Esophagus muscularis mucosa (tissue), 4 donors: ENCODE data around the gene PTTG1IP. TPM values are rescaled to one million over a fixed set of nuclear protein-coding genes. Genes with fewer than 3 reads are reported as not detected.

Experiments used
- DNase-seq: peaks from one replicate; pipeline ENCODE4 v3.0.0-alpha.2; 2017; ENCODE audit errors: extremely low spot score
- H3K27ac ChIP-seq, 4 donors: fragments of 200-600 bp; sonication (generic); replicated peaks in 1 of 4; 1 replicate in 3 of 4; 2 replicates in 1 of 4; pipeline ENCODE4 v1.5.1; 2016 to 2019; ENCODE audit warnings: mild to moderate bottlenecking in 1 of 4
- H3K27me3 ChIP-seq, 4 donors: fragments of 200-600 bp; sonication (generic); one replicate each; pipeline versions ENCODE4 v1.5.1 to v1.6.0; 2016 to 2019
- H3K36me3 ChIP-seq, 4 donors: fragments of 200-600 bp; sonication (generic); one replicate each; pipeline ENCODE4 v1.5.1; 2016 to 2019
- H3K4me1 ChIP-seq, 4 donors: fragments of 200-600 bp; sonication (generic); one replicate each; pipeline ENCODE4 v1.5.1; 2016 to 2019
- H3K4me3 ChIP-seq, 4 donors: fragments of 200-600 bp; sonication (generic); 1 replicate in 2 of 4; 2 replicates in 2 of 4; pipeline ENCODE4 v1.5.1; 2016 to 2019; ENCODE audit warnings: mild to moderate bottlenecking in 4 of 4, moderate library complexity in 1 of 4
- H3K9me3 ChIP-seq, 4 donors: fragments of 200-600 bp; sonication (generic); 1 replicate in 3 of 4; 2 replicates in 1 of 4; pipeline ENCODE4 v1.5.1; 2016 to 2019
- EP300 ChIP-seq: sonication (generic); formaldehyde crosslinking; IDR thresholded peaks from one replicate; pipeline ENCODE4 v1.6.1; 2017; ENCODE audit warnings: antibody characterized with exemption
- POLR2A ChIP-seq: fragments of 450-650 bp; IDR thresholded peaks from one replicate; pipeline ENCODE4 v1.6.1; 2017; ENCODE audit warnings: antibody characterized with exemption, moderate library complexity, mild to moderate bottlenecking, low read depth
- POLR2AphosphoS5 ChIP-seq, 2 donors: sonication (generic); formaldehyde crosslinking; IDR thresholded peaks; one replicate each; pipeline ENCODE4 v1.6.1; 2017; ENCODE audit warnings: antibody characterized with exemption in 2 of 2
- WGBS: methylation state at CpG from one replicate; pipeline ENCODE4 v1.1.5; 2018; 5-methylcytosine and 5-hydroxymethylcytosine counted together
- intact Hi-C: fragments of 100-400 bp; cut with DNase I; formaldehyde crosslinking; loops from one replicate; pipeline ENCODE4 v1.15.1; 2023
- total RNA-seq, 4 donors: library from RNA; depleted of rRNA; stranded (reverse); fragments of >200 nt; gene quantifications; one replicate each; pipeline versions ENCODE4 v1.1.0 to v1.2.1, GENCODE V29; 2016
- TF ChIP-seq, protein P1 (sequence below), 3 experiments: fragments of 200-600 bp in 2 of 3; fragments of 450-650 bp in 1 of 3; sonication (generic) in 2 of 3; IDR thresholded peaks; one replicate each; pipeline ENCODE4 v1.5.1; 2017 to 2019; ENCODE audit warnings: antibody characterized with exemption in 3 of 3, mild to moderate bottlenecking in 2 of 3, moderate library complexity in 1 of 3

The PTTG1IP gene
- total RNA-seq, 4 donors from 2014 or later: 222 to 382 (median 302) TPM

GRCh38 chr21:44817506-44817880 is 56.0 kb downstream of the PTTG1IP start:
- peak; percentile 95 for DNase-seq
- Histone ChIP-seq H3K9me3 (peaks cover 0 to 38% (median 18%) of the 10 kb centered on the region in 4 donors), H3K27ac (peak overlapping the region; percentile 85 to 93 (median 90)), H3K36me3 (peaks cover 0 to 21% (median 14%) of the 10 kb centered on the region in 4 donors), H3K4me1 (peaks cover 24 to 46% (median 39%) of the 10 kb centered on the region in 4 donors), H3K27me3 (no peaks in the 10 kb centered on the region), H3K4me3 (peak overlapping the region; percentile 73 to 92 (median 85))
- WGBS: no CpG with 5 or more reads among the region's 43 CpGs
- intact Hi-C loops: loop anchor here (5.0 kb wide), 2 partner anchors 55 to 115 kb away; partner anchors contain the start of gene PTTG1IP
- TF ChIP-seq EP300 (no peak), POLR2A (no peak), POLR2AphosphoS5 (IDR thresholded peaks at IDR 0.05) (no peak)
- TF ChIP-seq, protein P1, sequence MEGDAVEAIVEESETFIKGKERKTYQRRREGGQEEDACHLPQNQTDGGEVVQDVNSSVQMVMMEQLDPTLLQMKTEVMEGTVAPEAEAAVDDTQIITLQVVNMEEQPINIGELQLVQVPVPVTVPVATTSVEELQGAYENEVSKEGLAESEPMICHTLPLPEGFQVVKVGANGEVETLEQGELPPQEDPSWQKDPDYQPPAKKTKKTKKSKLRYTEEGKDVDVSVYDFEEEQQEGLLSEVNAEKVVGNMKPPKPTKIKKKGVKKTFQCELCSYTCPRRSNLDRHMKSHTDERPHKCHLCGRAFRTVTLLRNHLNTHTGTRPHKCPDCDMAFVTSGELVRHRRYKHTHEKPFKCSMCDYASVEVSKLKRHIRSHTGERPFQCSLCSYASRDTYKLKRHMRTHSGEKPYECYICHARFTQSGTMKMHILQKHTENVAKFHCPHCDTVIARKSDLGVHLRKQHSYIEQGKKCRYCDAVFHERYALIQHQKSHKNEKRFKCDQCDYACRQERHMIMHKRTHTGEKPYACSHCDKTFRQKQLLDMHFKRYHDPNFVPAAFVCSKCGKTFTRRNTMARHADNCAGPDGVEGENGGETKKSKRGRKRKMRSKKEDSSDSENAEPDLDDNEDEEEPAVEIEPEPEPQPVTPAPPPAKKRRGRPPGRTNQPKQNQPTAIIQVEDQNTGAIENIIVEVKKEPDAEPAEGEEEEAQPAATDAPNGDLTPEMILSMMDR (IDR thresholded peaks at IDR 0.05): no peak

DNA sequence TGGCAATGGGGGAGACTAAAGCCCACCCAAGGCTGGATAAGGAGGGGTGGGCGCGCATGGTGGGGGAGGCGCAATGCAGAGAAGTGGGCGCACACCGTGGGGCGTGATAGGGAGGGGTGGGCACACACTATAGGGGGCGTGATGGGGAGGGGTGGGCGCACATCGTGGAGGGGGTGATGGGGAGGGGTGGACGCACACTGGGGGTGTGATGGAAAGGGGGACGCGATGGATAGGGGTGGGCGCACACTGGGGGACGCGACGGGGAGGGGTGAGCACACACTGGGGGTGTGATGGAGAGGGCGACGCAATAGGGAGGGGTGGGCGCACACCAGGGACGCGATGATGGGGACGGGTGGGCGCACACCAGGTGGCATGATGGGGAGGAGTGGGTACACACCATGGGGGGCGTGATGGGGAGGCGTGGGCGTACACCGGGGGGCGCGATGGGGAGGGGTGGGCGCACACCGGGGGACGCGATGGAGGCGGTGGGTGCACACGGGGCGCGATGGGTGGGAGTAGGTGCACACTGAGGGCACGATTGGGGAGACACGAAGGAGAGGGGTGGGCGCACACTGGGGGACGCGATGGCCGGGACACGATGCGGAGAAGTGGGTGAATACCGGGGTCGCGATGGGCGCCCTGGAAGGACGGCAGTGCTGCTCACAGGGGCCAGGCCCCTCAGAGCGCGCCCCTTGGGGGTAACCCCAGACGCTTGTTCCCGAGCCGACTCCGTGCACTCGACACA is 56.6 kb downstream of the PTTG1IP start:
- Histone ChIP-seq H3K27me3 (no peaks in the 10 kb centered on the region), H3K9me3 (peaks cover 0 to 32% (median 14%) of the 10 kb centered on the region in 4 donors), H3K4me1 (peaks cover 24 to 51% (median 41%) of the 10 kb centered on the region in 4 donors), H3K4me3 (peak overlapping the region; percentile 73 to 92 (median 85)), H3K36me3 (peaks cover 0 to 25% (median 16%) of the 10 kb centered on the region in 4 donors), H3K27ac (peak overlapping the region; percentile 60 to 93 (median 90))
- TF ChIP-seq EP300 (no peak), POLR2AphosphoS5 (IDR thresholded peaks at IDR 0.05) (no peak)
- intact Hi-C loops: loop anchor here (5.0 kb wide), 2 partner anchors 55 to 115 kb away; partner anchors contain the start of gene PTTG1IP
- DNase-seq: no peak
- WGBS: 63% methylated on average over 49 of the region's 57 CpGs

- DNase-seq: no peak
- peak overlapping the region in 1 of 4 donors; percentile 30 for H3K27ac ChIP-seq
- peaks cover 0 to 24% (median 9%) of the 10 kb centered on the region in 4 donors for H3K9me3 ChIP-seq
- TF ChIP-seq EP300: no peak
- no peak for TF ChIP-seq POLR2AphosphoS5 (IDR thresholded peaks at IDR 0.05)
- TF ChIP-seq POLR2A: no peak
- TF ChIP-seq, protein P1 (IDR thresholded peaks at IDR 0.05): no peak
- H3K4me1 ChIP-seq: peaks cover 24 to 51% (median 41%) of the 10 kb centered on the region in 4 donors
- no peak overlapping the region for H3K4me3 ChIP-seq
- peaks cover 0 to 32% (median 20%) of the 10 kb centered on the region in 4 donors for H3K36me3 ChIP-seq
- no peaks in the 10 kb centered on the region for H3K27me3 ChIP-seq
- WGBS: 70% methylated on average over 10 of the region's 10 CpGs
- intact Hi-C loops: loop anchor here (5.0 kb wide), 2 partner anchors 56 to 116 kb away; partner anchors contain the start of gene PTTG1IP
Observed at GRCh38 chr21:44815852-44816628, 57.5 kb downstream of the PTTG1IP start.

- Histone ChIP-seq H3K4me1 (peaks cover 24 to 51% (median 41%) of the 10 kb centered on the region in 4 donors), H3K27me3 (no peaks in the 10 kb centered on the region), H3K4me3 (no peak overlapping the region), H3K9me3 (peaks cover 0 to 16% (median 7%) of the 10 kb centered on the region in 4 donors), H3K36me3 (peaks cover 0 to 40% (median 27%) of the 10 kb centered on the region in 4 donors), H3K27ac (no peak overlapping the region)
- intact Hi-C loops: loop anchor here (5.0 kb wide), 2 partner anchors 57 to 117 kb away; partner anchors contain the start of gene PTTG1IP
- no peak for DNase-seq
- TF ChIP-seq POLR2A: no peak
- TF ChIP-seq, protein P1 (IDR thresholded peaks at IDR 0.05): no peak
- no peak for TF ChIP-seq POLR2AphosphoS5 (IDR thresholded peaks at IDR 0.05)
- no peak for TF ChIP-seq EP300
- WGBS: 67% methylated on average over 4 of the region's 8 CpGs
Observed at GRCh38 chr21:44815225-44815624, 58.3 kb downstream of the PTTG1IP start.
